Measurements from ENCODE around the gene SURF4. TPM values are rescaled to one million over a fixed set of nuclear protein-coding genes. Genes with fewer than 3 reads are reported as not detected.

Gene SURF4
- total and polyA plus RNA-seq, 4 donors = 142 to 386 (median 217) TPM

DNA sequence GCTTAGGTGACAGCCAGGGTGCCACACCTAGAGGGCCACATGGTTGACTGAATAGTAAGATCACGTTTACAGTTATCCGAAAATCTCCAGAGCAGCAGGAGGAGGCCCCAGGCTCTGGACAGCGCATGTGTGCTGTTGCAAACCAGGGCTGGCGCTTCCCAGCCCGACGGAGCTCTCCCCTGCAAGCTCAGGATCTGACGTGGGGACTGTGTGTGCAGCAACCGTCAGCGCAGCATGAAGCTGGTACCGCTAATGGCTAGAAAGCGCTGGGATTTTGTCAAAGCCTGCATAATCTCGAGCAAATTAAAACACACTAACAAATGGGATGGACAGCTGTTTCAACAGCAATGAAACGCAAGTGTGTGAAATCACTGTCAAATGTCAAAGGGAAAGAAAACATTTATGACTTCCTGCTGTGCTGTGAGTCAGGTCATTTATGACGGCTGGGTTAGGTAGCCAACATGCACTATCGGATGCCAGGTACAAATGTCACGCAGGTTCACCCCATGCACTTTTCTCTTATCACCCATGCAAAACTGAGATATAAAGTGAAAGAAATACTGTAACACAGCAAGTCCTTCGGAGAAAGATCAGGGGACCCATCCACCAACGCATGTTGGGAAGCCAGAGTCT lies 7.5 kb downstream of the SURF4 start:
- no peak overlapping the region for H3K4me3 ChIP-seq (ENCODE audit: low read depth in 1 of 3, low read length in 3 of 3)
- no peak overlapping the region for H3K9ac ChIP-seq (ENCODE audit: low read depth in 1 of 2, low read length in 2 of 2)
- H3K9me3 ChIP-seq (ENCODE audit: control insufficient read depth in 4 of 4, low read length in 3 of 4) = no peaks in the 10 kb centered on the region
- TF ChIP-seq HNF4A (conservative IDR thresholded peaks at IDR 0.05) (peak in 1 of 2 donors; percentile 30), RXRA (IDR thresholded peaks at IDR 0.05) (peak; percentile 13 to 20), GABPA (IDR thresholded peaks at IDR 0.05 in 1 of 2, conservative IDR thresholded peaks at IDR 0.05 in 1 of 2) (peak in 1 of 2 donors; percentile 36), RAD21 (IDR thresholded peaks at IDR 0.05) (no peak), FOXA2 (IDR thresholded peaks at IDR 0.05) (no peak)
- TF ChIP-seq, protein P1, sequence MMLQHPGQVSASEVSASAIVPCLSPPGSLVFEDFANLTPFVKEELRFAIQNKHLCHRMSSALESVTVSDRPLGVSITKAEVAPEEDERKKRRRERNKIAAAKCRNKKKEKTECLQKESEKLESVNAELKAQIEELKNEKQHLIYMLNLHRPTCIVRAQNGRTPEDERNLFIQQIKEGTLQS (IDR thresholded peaks at IDR 0.05) = no peak
- peak overlapping the region; percentile 55 to 71 for H3K27ac ChIP-seq (ENCODE audit: low read depth in 1 of 2, low read length in 2 of 2)
- H3K36me3 ChIP-seq (ENCODE audit: control insufficient read depth in 4 of 4, insufficient read depth in 3 of 4, low read depth in 1 of 4, low read length in 3 of 4) = peaks cover 16 to 45% (median 35%) of the 10 kb centered on the region in 4 donors
- H3K4me1 ChIP-seq (ENCODE audit: control insufficient read depth in 4 of 4, insufficient read depth in 4 of 4, low read length in 3 of 4) = peaks cover 28 to 65% (median 61%) of the 10 kb centered on the region in 4 donors
- no peaks in the 10 kb centered on the region for H3K27me3 ChIP-seq (ENCODE audit: control insufficient read depth in 4 of 4, insufficient read depth in 4 of 4, low read length in 3 of 4)
- no peak for DNase-seq (ENCODE audit: low spot score)
- WGBS = 42% methylated on average over 18 of the region's 18 CpGs

DNA sequence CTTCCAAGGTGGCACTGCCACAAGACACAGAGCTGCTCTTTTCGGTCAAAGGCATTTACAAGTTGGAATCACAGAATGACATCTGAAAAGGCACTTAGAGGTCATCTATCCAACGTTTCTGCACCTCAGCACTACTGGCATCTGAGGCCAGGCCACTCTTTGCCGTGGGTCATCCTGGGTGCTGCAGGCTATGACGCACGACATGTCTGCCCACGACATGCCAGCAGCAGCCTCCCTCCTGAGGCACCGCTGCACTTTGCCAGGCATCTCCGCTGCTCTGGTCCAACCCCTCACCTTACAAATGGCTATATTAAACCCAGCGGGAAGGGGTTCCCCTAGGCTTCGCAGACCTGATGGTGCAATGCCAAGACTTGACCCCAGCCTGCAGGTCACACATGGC lies 8.1 kb downstream of the SURF4 start:
- Histone ChIP-seq H3K27me3 (ENCODE audit: control insufficient read depth in 4 of 4, insufficient read depth in 4 of 4, low read length in 3 of 4) (no peaks in the 10 kb centered on the region), H3K36me3 (ENCODE audit: control insufficient read depth in 4 of 4, insufficient read depth in 3 of 4, low read depth in 1 of 4, low read length in 3 of 4) (peaks cover 17 to 51% (median 40%) of the 10 kb centered on the region in 4 donors), H3K27ac (ENCODE audit: low read depth in 1 of 2, low read length in 2 of 2) (peak overlapping the region; percentile 55 to 71), H3K4me1 (ENCODE audit: control insufficient read depth in 4 of 4, insufficient read depth in 4 of 4, low read length in 3 of 4) (peaks cover 25 to 59% (median 55%) of the 10 kb centered on the region in 4 donors), H3K9me3 (ENCODE audit: control insufficient read depth in 4 of 4, low read length in 3 of 4) (no peaks in the 10 kb centered on the region), H3K9ac (ENCODE audit: low read depth in 1 of 2, low read length in 2 of 2) (no peak overlapping the region), H3K4me3 (ENCODE audit: low read depth in 1 of 3, low read length in 3 of 3) (no peak overlapping the region)
- WGBS = 80% methylated on average over 10 of the region's 10 CpGs
- DNase-seq (ENCODE audit: low spot score) = no peak
- TF ChIP-seq HNF4A (conservative IDR thresholded peaks at IDR 0.05) (no peak), FOXA2 (IDR thresholded peaks at IDR 0.05) (no peak), SP1 (IDR thresholded peaks at IDR 0.05) (no peak), NR2F2 (IDR thresholded peaks at IDR 0.05) (no peak), FOXA1 (IDR thresholded peaks at IDR 0.05) (no peak)
- TF ChIP-seq, protein P2, sequence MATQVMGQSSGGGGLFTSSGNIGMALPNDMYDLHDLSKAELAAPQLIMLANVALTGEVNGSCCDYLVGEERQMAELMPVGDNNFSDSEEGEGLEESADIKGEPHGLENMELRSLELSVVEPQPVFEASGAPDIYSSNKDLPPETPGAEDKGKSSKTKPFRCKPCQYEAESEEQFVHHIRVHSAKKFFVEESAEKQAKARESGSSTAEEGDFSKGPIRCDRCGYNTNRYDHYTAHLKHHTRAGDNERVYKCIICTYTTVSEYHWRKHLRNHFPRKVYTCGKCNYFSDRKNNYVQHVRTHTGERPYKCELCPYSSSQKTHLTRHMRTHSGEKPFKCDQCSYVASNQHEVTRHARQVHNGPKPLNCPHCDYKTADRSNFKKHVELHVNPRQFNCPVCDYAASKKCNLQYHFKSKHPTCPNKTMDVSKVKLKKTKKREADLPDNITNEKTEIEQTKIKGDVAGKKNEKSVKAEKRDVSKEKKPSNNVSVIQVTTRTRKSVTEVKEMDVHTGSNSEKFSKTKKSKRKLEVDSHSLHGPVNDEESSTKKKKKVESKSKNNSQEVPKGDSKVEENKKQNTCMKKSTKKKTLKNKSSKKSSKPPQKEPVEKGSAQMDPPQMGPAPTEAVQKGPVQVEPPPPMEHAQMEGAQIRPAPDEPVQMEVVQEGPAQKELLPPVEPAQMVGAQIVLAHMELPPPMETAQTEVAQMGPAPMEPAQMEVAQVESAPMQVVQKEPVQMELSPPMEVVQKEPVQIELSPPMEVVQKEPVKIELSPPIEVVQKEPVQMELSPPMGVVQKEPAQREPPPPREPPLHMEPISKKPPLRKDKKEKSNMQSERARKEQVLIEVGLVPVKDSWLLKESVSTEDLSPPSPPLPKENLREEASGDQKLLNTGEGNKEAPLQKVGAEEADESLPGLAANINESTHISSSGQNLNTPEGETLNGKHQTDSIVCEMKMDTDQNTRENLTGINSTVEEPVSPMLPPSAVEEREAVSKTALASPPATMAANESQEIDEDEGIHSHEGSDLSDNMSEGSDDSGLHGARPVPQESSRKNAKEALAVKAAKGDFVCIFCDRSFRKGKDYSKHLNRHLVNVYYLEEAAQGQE (IDR thresholded peaks at IDR 0.05) = no peak
- TF ChIP-seq, protein P3, sequence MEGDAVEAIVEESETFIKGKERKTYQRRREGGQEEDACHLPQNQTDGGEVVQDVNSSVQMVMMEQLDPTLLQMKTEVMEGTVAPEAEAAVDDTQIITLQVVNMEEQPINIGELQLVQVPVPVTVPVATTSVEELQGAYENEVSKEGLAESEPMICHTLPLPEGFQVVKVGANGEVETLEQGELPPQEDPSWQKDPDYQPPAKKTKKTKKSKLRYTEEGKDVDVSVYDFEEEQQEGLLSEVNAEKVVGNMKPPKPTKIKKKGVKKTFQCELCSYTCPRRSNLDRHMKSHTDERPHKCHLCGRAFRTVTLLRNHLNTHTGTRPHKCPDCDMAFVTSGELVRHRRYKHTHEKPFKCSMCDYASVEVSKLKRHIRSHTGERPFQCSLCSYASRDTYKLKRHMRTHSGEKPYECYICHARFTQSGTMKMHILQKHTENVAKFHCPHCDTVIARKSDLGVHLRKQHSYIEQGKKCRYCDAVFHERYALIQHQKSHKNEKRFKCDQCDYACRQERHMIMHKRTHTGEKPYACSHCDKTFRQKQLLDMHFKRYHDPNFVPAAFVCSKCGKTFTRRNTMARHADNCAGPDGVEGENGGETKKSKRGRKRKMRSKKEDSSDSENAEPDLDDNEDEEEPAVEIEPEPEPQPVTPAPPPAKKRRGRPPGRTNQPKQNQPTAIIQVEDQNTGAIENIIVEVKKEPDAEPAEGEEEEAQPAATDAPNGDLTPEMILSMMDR (IDR thresholded peaks at IDR 0.05; ENCODE audit: low read depth, low read length, missing input control) = no peak

DNA sequence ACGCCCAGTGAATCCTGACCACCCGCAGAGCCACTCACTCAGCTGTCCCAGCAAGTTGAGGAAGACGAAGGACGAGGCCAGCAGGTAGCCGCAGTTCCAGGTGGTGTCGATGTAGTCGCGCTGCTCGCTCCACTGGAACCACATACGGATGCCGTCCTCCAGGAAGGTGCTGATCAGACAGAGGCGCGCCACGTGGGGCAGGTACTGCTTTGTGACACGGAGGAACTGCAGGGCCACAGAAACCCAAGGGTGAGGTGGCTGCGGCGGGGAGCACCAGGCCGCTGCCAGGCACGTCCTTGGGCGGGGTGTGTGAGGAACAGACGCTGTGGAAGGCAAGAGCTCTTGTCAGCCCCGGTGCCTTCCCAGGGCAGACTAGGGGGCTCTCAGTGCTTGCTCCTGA lies 8.6 kb downstream of the SURF4 start:
- DNase-seq (ENCODE audit: low spot score) = no peak
- H3K9ac ChIP-seq (ENCODE audit: low read depth in 1 of 2, low read length in 2 of 2) = no peak overlapping the region
- WGBS = 96% methylated on average over 22 of the region's 22 CpGs
- peaks cover 23 to 56% (median 49%) of the 10 kb centered on the region in 4 donors for H3K4me1 ChIP-seq (ENCODE audit: control insufficient read depth in 4 of 4, insufficient read depth in 4 of 4, low read length in 3 of 4)
- no peak overlapping the region for H3K27ac ChIP-seq (ENCODE audit: low read depth in 1 of 2, low read length in 2 of 2)
- peaks cover 21 to 55% (median 43%) of the 10 kb centered on the region in 4 donors for H3K36me3 ChIP-seq (ENCODE audit: control insufficient read depth in 4 of 4, insufficient read depth in 3 of 4, low read depth in 1 of 4, low read length in 3 of 4)
- no peak overlapping the region for H3K4me3 ChIP-seq (ENCODE audit: low read depth in 1 of 3, low read length in 3 of 3)
- no peaks in the 10 kb centered on the region for H3K9me3 ChIP-seq (ENCODE audit: control insufficient read depth in 4 of 4, low read length in 3 of 4)
- no peak for TF ChIP-seq EGR1 (IDR thresholded peaks at IDR 0.05; ENCODE audit: low read depth in 2 of 2)
- TF ChIP-seq TAF1 (conservative IDR thresholded peaks at IDR 0.05) = no peak
- TF ChIP-seq GABPA (IDR thresholded peaks at IDR 0.05 in 1 of 2, conservative IDR thresholded peaks at IDR 0.05 in 1 of 2) = no peak
- TF ChIP-seq, protein P2 (IDR thresholded peaks at IDR 0.05) = no peak
- H3K27me3 ChIP-seq (ENCODE audit: control insufficient read depth in 4 of 4, insufficient read depth in 4 of 4, low read length in 3 of 4) = no peaks in the 10 kb centered on the region
